HG03039 (cell line): ENCODE results near the gene RAP1GDS1.
"Not testable (repeated sequence)": the region's sequence is repeated elsewhere in the genome, so short reads cannot be mapped to it uniquely, and the experiment has no call there.

Experiments used
- ATAC-seq: cut with Tn5 transposase; IDR thresholded peaks from one replicate; pipeline ENCODE4 v1.9.1; 2021; ENCODE audit warnings: mild to moderate bottlenecking, moderate library complexity; ENCODE audit not compliant: unreplicated experiment

Gene RAP1GDS1

DNA sequence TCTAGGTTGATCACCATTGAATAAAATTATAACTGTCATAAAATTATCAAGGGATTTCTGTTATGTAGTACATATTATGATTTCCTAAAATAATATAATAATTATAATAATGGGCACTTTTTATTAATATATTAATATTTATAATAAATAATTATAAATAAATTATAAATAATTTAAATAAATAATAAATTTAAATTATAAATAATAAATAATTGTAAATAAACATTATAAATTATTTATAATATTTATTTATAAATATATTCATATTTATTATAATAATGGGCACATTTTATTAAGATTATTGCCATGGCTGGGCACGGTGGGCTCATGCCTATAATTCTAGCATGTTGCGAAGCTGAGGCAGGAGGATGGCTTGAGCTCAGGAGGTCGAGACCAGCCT is 24.5 kb downstream of the RAP1GDS1 start:
- no peak for ATAC-seq

DNA sequence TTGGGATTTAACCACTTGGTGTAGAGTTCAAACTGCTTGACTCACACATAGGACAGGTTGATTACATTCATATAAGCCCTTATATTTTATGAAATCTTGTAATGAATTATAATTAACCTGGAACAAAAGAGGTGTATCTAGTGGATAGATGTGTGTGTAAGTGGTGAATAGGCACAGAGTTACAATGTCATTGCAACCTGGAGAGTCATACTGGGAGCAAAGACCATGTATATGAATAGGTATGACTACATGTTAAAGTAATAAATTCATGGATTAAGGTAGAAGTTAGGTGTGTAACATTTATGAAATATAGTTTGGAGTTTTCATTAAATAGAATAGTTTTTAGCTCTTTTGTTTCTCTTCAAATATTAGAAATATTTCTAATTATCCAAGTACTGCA is 26.1 kb downstream of the RAP1GDS1 start:
- ATAC-seq: no peak

DNA sequence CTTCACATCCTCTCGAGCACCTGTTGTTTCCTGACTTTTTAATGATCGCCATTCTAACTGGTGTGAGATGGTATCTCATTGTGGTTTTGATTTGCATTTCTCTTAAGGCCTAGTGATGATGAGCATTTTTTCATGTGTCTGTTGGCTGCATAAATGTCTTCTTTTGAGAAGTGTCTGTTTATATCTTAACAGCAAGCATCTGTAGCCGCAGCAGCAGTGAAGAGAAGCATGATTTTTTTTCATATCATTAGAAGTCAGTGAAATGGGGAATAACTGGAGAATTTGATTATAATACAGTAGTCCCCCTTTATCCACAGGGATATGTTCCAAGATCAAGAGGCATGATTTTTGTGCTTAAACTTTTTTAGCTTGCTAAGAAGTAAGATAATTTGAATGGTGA is 27.5 kb downstream of the RAP1GDS1 start:
- not testable (repeated sequence) for ATAC-seq

DNA sequence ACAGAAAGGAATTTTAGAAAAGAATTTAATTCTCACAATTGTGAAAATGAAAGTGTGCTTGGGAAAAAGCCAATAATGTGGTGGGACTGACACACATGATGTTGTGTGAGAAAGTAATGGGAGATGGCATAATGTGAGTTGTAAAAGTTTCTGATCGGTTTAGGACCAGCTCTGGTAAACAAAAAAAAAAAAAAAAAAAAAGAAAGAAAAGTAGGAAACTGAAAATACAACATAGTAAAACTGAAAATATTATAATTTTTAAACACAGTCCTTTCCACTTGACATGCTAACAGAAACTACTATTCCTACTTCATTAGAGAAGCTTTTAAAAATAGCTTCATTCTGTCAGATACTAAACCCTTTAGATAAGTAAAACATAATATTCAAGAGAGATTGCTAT is 28.2 kb downstream of the RAP1GDS1 start:
- peak; percentile 53 for ATAC-seq

DNA sequence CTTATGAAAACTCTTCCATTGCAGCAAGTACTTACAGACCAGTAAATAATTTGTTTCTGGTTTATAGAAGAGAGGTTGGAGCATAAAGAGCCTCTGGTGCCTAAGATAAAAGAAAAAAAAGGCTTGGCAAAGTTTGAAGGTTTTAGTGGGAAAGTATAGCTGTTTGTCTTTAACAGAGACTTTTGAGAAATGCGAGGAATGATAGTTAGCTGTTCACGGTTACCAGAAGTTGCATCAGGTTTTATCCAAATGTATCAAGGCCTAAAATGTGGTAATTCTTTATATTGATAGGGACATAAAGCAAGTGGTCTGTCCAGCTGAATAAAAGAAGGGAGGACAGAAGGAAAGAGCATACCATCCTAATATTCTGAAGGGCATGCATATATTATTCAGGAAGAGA is 29.3 kb downstream of the RAP1GDS1 start:
- no peak for ATAC-seq

DNA sequence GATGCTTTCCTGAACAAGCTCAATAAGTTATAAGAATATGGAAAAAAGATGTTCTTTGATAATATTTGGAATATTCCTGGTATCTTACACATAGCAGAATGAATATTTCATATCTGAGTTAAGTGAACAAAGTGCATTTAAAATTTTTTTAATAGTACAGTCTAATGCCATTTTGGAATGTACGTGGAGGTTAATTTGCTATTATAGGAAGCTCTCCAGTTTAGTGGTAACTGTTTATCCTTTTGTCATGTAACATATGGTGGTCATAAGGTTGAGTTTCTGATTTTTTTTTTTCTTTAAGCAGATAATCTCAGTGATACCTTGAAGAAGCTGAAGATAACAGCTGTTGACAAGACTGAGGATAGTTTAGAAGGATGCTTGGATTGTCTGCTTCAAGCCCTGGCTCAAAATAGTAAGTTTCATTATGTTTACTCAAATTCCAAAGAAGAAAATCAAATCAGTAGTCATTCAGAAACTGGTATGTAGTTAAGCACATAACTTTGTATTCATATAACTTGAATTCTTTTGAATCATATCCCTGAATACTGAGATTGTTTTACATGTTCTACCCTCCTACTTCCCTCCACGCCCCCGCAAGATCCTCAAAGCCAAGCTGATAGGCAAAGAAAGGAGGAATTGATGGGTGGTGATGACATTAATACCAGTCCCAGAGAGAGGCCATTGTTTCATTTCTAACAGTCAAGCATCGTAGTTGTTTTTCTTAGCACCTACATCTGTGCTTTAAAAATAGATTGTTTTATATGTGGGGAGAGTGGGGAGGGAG is 32.1 kb downstream of the RAP1GDS1 start:
- ATAC-seq: no peak

DNA sequence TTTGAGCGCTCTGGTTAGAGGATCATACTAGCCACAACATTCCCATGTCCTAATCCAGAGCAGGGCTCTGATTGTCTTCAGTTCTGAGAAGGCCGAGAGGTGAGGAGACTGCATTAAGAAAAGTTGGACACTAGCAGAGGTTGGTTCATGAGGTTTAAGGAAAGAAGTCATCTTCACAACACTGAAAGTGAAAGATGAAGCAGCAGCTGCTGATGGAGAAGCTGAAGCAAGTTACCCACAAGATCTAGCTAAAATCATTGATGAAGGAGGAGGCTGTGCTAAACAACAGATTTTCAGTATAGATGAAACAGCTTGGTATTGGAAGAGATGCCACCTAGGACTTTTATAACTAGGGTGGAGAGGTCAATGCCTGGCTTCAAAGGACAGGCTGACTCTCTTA is 36.8 kb downstream of the RAP1GDS1 start:
- no peak for ATAC-seq

DNA sequence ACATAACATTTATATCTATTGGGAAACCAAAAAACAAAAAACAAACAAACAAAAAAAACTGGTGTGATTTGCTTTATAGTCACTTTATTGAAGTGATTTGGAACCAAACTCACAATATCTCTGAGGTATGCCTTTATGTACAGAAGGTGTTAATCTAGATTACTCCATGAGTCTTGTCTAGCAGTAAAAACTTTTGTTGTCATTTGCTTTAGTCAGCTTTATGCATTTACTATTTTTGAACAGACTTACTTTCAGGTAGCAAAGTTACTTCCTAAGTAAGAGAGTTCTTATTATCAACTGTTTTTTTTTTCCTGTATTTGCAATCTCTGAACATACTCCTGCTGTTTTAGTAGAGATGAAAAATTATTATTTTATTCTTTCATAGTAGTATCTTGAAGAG is 39.5 kb downstream of the RAP1GDS1 start:
- no peak for ATAC-seq

DNA sequence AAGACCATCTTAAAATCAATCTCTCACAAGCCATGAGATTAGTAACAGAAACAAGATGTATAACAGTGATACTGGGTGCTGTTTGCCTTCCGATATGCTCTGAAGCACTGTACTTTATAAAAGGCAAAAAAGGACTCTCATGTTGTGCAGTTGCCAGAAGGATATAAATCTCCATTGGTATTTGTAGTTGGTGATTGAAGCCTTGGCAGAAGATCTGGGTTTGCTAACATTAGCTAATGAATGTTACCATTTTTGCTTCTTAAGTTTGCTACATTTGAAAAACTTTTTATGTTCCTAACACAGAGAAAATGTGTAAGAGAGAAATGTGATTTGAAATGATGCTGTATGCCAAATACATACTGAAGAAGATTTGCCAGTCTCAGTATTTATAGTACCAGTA is 44.4 kb downstream of the RAP1GDS1 start:
- no peak for ATAC-seq

DNA sequence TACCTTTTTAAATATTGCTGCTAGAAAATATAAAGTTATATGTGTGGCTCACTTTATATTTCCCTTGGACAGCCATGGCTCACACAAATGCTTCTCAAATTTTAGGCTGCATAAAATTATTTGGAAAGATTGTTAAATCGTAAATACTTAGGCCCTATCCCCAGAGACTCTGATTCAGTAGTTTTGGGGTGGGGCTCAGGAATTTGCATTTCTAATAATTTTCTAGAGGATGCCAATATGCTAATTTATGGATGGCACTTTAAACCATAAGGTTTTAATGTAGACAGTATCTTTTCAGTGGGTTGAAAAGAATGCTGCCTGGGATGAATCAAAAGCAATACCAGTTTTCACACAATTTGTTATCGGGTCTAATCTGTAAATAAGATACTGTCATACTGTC is 49.7 kb downstream of the RAP1GDS1 start:
- ATAC-seq: no peak

DNA sequence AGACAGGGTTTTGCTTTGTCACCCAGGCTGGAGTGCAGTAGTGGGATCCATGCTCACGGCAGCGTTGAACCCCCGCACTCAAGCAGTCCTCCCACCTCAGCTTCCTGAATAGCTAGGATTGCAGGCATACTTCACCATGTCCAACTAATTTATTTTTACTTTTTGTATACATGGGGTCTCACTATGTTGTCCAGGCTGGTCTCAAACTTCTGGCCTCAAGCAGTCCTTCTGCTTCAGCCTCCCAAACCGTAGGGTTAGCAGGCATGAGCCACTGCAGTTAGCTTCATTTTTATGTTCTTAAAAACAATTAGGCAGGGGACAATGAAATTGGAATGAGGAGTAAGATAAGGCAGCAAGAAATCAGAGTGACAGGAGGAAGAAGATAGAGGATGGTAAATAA is 50.5 kb downstream of the RAP1GDS1 start:
- no peak for ATAC-seq

DNA sequence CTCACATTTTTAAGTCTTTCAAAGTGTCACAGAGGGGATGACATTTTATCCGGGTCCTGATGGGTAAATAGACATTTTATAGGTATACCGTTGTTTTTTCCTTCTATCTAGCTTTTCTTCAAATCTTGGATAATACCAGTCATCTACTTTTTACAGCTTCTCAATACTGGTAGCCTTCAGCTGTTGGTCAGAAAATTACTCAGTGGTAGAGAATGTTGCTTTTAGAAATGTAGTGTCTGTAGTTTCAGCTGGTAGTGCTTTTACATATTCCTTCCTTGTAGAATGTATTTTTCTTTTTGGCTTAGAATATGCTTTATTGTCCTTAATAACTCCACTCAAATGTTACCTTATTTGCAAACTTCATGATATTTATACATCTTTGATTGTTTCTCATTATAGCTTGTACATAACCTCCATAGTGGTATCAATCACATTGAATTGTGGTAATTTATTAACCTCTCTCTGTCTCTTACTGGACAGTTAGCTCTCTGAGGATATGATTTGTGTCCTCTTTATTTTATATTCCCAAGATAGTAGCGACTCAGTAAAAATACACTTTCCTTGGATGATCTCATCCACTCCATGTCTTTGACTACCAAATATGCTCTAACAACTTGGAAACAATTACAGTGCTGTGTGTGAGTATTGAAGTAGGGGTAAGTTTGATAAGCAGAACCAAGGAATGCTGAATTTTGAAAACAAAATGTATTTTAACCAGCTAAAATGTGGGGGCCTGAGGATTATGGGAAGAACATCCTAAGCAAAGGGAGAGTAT is 53.8 kb downstream of the RAP1GDS1 start:
- no peak for ATAC-seq

DNA sequence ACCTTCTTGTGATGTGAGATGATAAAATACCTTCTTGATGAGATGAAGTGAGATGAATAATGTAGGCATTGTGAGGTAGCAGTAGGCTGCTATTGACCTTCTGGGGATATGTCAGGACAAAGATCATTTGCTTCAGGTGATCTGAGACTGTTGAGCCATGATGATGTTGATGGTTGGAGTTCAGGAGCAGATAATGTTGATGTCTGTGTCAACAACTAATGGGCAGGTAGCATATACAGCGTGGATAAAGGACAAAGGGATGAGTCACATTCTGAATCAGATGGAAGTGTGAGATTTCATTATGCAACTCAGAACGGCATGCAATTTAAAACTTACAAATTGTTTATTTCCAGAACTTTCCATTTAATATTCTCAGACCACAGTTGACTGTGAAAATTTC is 57.3 kb downstream of the RAP1GDS1 start:
- ATAC-seq: no peak

DNA sequence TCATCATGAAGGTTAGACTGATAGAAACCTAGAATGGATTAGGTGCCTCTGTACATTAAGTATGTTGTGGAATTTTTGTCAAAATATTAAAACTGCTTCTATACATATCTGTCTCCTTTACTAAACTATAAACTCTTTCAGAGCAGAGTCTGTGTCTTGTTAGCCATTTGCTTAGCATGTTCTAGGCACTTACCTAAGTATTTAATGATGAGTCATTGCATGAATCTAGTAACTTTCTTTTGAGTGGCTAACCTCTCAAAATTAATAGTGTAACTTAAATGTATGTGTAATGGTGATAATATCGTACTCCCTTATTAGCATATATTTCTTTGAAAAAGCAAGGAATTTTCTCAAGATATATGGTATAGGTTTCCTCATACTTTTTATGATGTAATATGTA is 57.8 kb downstream of the RAP1GDS1 start:
- ATAC-seq: no peak

DNA sequence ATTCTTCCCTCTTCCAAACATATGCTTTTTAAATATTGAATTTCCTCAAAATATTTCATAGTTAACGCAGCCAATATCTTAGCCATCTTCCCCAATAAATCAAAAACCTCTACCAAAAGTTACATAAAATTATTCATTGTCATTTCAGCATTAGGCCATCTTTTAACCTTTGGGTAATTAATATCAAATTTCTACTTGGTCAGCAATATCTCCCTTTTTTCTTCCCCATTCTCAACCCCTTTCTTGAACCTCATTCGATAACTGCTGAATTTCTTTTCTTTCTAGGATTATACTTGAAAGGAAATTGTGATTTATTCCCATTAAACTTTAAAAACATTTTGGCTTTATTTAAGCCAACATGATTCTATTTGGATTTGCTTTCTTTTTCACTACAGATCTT is 65.0 kb downstream of the RAP1GDS1 start:
- no peak for ATAC-seq

DNA sequence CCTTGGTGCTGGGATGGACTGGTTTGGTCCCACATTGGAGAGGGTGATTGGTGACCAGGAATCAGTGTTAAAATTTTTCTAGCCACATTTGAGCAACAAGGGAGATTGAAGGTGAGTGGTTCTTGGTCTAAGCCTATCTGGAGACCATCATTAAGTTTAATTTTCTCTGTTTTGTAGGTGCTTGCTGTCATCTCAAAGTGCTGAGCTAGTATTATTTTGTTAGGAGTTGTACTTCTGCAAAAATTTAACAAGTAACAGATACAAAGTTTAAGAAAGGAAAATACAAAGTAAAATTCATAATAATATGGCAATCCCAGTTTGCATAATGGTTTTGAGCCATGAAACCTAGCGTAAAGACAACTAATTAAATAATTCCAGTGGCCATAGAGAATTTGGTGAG is 66.5 kb downstream of the RAP1GDS1 start:
- ATAC-seq: no peak

DNA sequence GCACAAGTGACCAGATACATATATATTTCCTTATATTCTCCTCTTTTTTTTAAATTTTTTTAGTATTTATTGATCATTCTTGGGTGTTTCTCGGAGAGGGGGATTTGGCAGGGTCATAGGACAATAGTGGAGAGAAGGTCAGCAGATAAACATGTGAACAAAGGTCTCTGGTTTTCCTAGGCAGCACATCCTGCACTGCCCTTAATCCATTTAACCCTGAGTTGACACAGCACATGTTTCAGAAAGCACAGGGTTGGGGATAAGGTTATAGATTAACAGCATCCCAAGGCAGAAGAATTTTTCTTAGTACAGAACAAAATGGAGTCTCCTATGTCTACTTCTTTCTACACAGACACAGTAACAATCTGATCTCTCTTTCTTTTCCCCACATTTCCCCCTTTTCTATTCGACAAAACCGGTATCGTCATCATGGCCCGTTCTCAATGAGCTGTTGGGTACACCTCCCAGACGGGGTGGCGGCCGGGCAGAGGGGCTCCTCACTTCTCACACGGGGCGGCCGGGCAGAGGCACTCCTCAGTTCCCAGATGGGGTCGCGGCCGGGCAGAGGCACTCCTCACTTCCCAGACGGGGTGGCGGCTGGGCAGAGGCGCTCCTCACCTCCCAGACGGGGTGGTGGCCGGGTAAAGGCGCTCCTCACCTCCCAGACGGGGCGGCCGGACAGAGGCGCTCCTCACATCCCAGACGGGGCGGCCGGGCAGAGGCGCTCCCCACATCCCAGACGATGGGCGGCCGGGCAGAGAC is 68.9 kb downstream of the RAP1GDS1 start:
- not testable (repeated sequence) for ATAC-seq

DNA sequence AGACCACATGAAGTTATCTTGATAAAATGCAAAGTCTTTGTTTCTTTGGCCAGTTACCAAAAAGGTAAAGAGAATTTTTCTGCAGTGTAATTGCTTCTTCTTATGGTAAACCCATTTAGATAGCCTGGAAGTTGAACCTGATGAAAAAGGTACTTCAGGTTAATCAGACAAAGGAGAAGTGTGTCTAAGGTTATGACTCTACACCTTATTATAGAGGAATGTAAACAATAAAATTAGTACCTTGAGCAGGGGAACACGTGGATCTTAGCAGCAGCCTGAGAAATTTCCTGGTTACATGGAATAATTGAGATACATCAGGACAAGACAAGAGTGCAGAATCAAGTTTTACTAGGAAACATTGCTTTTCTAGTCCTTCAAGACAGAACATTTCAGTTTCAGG is 70.8 kb downstream of the RAP1GDS1 start:
- no peak for ATAC-seq

DNA sequence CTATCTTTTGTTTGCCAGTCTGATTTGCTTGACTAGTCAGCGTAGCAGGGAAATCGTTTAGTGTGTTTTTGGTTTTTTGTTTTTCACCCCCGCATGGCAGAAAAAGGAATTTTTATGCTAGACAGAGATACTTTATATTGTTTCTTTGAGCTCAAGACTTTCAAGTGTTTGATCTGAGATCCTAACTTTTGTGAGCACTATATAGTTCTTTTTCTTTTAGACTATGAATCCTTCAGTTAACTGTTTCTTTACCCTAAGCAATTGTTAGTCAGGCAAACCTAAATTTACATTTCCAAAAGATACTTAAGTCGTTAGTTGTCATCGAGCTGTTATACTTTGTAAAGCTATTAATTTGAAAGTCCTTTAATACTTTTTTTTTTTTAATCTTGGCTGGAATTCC is 73.3 kb downstream of the RAP1GDS1 start:
- no peak for ATAC-seq

DNA sequence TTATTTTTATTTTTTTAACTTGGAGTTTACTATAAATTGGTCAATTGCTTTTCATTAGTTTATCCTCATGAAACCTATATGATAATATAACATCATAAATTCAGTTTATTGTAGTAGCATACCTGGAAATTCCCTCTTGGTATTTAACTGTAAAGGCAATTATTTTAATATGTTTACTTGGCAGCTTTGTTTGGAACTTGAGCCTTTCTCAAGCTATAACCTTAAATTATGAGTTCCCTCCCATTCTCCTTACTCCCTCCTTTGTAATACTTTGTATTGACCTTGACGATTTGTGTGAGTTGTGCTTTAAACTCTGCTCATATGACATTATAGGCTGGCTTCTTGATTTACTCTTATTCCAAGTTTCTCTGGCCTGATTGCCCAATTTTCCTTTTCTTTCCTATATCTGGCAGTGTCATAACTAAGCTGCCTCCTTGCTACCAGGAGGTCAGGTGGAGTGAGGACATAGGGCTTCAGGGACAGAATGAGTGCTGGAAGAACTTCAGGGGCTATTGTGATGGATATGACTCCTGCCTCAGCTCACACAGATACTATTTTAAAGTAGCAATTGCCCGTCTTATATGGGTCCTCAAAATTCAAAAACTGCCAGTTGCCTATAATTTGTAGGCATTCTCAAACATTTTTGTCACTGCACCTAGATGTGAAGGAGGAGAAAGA is 77.7 kb downstream of the RAP1GDS1 start:
- no peak for ATAC-seq

DNA sequence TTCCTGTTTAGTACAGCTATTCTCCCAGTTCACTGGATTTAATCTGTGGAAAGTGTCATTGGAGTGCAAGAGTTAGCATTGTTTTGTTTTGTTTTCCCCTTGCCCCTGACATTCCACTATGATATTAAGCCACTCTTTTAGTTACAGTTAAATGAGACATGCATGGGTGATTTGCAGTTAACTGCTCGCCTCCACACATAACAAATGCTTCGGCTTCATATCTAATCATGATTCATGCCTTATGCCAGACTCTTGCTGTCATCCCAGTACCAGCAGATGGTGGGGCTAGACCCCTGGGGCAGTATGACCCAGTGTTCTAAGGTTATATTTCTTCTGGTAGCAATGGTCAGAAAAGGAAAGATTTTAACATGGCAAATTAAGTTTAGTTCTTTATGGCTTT is 80.1 kb downstream of the RAP1GDS1 start:
- no peak for ATAC-seq
